Measurements from ENCODE around the gene RPS28.
A peak's percentile ranks its signal among the peaks of the same experiment; 100 is the strongest.
"Not testable (repeated sequence)": the region's sequence is repeated elsewhere in the genome, so short reads cannot be mapped to it uniquely, and the experiment has no call there.

RPS28 gene

GRCh38 chr19:8343483-8343844, 22.2 kb downstream of the RPS28 start:
- DNase-seq: no peak

GRCh38 chr19:8349629-8350372, 28.5 kb downstream of the RPS28 start:
- DNase-seq: not testable (repeated sequence)

GRCh38 chr19:8352134-8352827, 31.0 kb downstream of the RPS28 start:
- DNase-seq: no peak

- not testable (repeated sequence) for DNase-seq
Observed at GRCh38 chr19:8352845-8353244, 31.5 kb downstream of the RPS28 start.

GRCh38 chr19:8355631-8356402, 34.5 kb downstream of the RPS28 start:
- DNase-seq: no peak

GRCh38 chr19:8357007-8357521, 35.8 kb downstream of the RPS28 start:
- DNase-seq: no peak

- no peak for DNase-seq
Observed at GRCh38 chr19:8358948-8359347, 37.7 kb downstream of the RPS28 start.

GRCh38 chr19:8360196-8360595, 38.9 kb downstream of the RPS28 start:
- DNase-seq: no peak

GRCh38 chr19:8361921-8362793, 40.9 kb downstream of the RPS28 start:
- DNase-seq: peak; percentile 93

- DNase-seq: no peak
Observed at GRCh38 chr19:8363803-8364771, 42.8 kb downstream of the RPS28 start, which contains the start of gene ANGPTL4. Gene ANGPTL4 (plus strand): TSS chr19:8364155. CDS start chr19:8364322, 167 bp downstream.

GRCh38 chr19:8366121-8366581, 44.9 kb downstream of the RPS28 start:
- no peak for DNase-seq

GRCh38 chr19:8366961-8367326, 45.6 kb downstream of the RPS28 start:
- DNase-seq: no peak

GRCh38 chr19:8367327-8368001, 46.2 kb downstream of the RPS28 start:
- DNase-seq: peak; percentile 34

- no peak for DNase-seq
Observed at GRCh38 chr19:8370176-8371010, 49.1 kb downstream of the RPS28 start.

- no peak for DNase-seq
Observed at GRCh38 chr19:8371011-8371804, 49.9 kb downstream of the RPS28 start.
